Ovary (tissue), 9 donors: ENCODE data around the gene KAT6B. TPM values are rescaled to one million over a fixed set of nuclear protein-coding genes. Genes with fewer than 3 reads are reported as not detected.

Experiments used
- DNase-seq, 5 donors: peaks; one replicate each; pipeline ENCODE4 v3.0.0-alpha.2; 2019 to 2020
- H3K27ac ChIP-seq, 2 donors: fragments of 200-600 bp; one replicate each; pipeline versions ENCODE4 v1.5.1 to v1.8.0; 2019 to 2022
- H3K27me3 ChIP-seq: fragments of 200-600 bp; one replicate; pipeline ENCODE4 v1.8.0; 2022
- H3K36me3 ChIP-seq: fragments of 200-600 bp; sonication (generic); one replicate; pipeline ENCODE4 v1.5.1; 2019
- H3K4me1 ChIP-seq: one replicate; pipeline ENCODE4 v1.8.1; 2013; ENCODE audit warnings: mild to moderate bottlenecking, moderate library complexity; ENCODE audit not compliant: insufficient read depth
- H3K4me3 ChIP-seq: fragments of 200-600 bp; sonication (generic); one replicate; pipeline ENCODE4 v1.5.1; 2017
- H3K9me3 ChIP-seq, 2 donors: fragments of 200-600 bp in 1 of 2; sonication (generic) in 1 of 2; one replicate each; pipeline versions ENCODE4 v1.5.1 to v1.8.1; 2013 to 2019; ENCODE audit warnings: mild to moderate bottlenecking in 1 of 2, moderate library complexity in 1 of 2
- EP300 ChIP-seq: sonication (generic); formaldehyde crosslinking; IDR thresholded peaks from one replicate; pipeline ENCODE4 v1.6.1; 2017; ENCODE audit warnings: antibody characterized with exemption
- POLR2A ChIP-seq: fragments of 450-650 bp; IDR thresholded peaks from one replicate; pipeline ENCODE4 v1.6.1; 2017; ENCODE audit warnings: antibody characterized with exemption, mild to moderate bottlenecking, moderate library complexity
- WGBS, 3 donors: extraction: QIAGEN DNeasy Blood & Tissue Kit in 1 of 3; methylation state at CpG; one replicate each; pipeline versions ENCODE4 v1.1.5 to v1.1.7; 2013 to 2017; 5-methylcytosine and 5-hydroxymethylcytosine counted together
- intact Hi-C, 4 donors: fragments of 100-400 bp; cut with DNase I; formaldehyde crosslinking; loops; one replicate each; pipeline versions ENCODE4 v1.11.0 to v1.15.1; 2022 to 2023
- polyA plus RNA-seq, 2 donors: library from polyadenylated mRNA; stranded (reverse); fragments of 200-250 nt in 1 of 2; fragments of 350-450 nt in 1 of 2; fragmentation: Illumina TruSeq in 1 of 2; extraction: RNeasy Lipid Tissue Mini Kit (QIAGEN cat#74804) in 1 of 2; gene quantifications; one replicate each; pipeline ENCODE4 v1.2.3, GENCODE V29; 2013 to 2014
- total RNA-seq, 7 donors: library from RNA; depleted of rRNA in 2 of 7; stranded (reverse); fragments of >200 nt in 2 of 7; fragmentation: NEBNext Ultra II Directional in 3 of 7; extraction: Animal tissue kit (Norgen Biotek cat#: 25700) in 3 of 7; gene quantifications; one replicate each; pipeline versions ENCODE4 v1.1.0 to v1.2.4, GENCODE V29; 2016 to 2023
- TF ChIP-seq, protein P1 (sequence below), 3 donors: fragments of 450-650 bp in 2 of 3; fragments of 200-600 bp in 1 of 3; IDR thresholded peaks; one replicate each; pipeline versions ENCODE4 v1.5.1 to v1.8.0; 2016 to 2022; ENCODE audit warnings: antibody characterized with exemption in 3 of 3, mild to moderate bottlenecking in 1 of 3
- donor health status: DM: no; HTN: no; CAD: no; lungs with moderate emphysema.
- donor health status: DM: no; HTN: no; CAD: no.
- donor health status: Bipolar disorder and iron deficiency.
- donor health status: DM: yes; HTN: yes; CAD: no.
- donor health status: DM: no; HTN: no; CAD: no.
- donor health status: DM: yes; HTN: yes; CAD: no.

KAT6B gene
- total and polyA plus RNA-seq, 9 donors, result 14.9 to 61.6 (median 49.2) TPM

DNA sequence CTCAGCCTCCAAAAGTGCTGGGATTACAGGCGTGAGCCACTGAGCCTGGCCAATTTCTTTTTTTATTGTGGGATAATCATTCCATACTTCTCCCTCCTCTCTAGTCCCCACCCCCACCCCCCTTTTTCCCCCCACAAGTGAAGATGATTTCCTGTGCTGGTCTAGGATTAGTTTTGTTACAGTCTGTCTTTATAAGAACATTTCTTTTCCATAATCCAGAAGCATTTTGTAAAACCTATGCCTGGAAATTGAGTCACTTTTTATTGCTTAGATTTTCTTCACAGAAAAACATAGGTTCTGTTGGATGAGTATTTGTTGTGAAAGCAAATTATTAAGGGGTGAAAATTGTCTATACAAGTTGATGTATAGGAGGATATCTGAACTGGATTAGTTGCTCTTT lies 98.9 kb downstream of the KAT6B start:
- intact Hi-C loops, result no loop called here
- Histone ChIP-seq H3K4me1 (peaks cover 20% of the 10 kb centered on the region), H3K27ac (peak overlapping the region in 1 of 2 donors; percentile 43), H3K4me3 (no peak overlapping the region), H3K36me3 (no peaks in the 10 kb centered on the region), H3K9me3 (no peaks in the 10 kb centered on the region), H3K27me3 (no peaks in the 10 kb centered on the region)
- DNase-seq, result no peak
- 36 to 48% (median 40%) methylated on average over 1 of the region's 1 CpG for WGBS, 3 donors
- TF ChIP-seq POLR2A (no peak), EP300 (no peak)
- TF ChIP-seq, protein P1, sequence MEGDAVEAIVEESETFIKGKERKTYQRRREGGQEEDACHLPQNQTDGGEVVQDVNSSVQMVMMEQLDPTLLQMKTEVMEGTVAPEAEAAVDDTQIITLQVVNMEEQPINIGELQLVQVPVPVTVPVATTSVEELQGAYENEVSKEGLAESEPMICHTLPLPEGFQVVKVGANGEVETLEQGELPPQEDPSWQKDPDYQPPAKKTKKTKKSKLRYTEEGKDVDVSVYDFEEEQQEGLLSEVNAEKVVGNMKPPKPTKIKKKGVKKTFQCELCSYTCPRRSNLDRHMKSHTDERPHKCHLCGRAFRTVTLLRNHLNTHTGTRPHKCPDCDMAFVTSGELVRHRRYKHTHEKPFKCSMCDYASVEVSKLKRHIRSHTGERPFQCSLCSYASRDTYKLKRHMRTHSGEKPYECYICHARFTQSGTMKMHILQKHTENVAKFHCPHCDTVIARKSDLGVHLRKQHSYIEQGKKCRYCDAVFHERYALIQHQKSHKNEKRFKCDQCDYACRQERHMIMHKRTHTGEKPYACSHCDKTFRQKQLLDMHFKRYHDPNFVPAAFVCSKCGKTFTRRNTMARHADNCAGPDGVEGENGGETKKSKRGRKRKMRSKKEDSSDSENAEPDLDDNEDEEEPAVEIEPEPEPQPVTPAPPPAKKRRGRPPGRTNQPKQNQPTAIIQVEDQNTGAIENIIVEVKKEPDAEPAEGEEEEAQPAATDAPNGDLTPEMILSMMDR (IDR thresholded peaks at IDR 0.05), result no peak

GRCh38 chr10:74925708-74926107 lies 99.3 kb downstream of the KAT6B start:
- intact Hi-C loops, result no loop called here
- no peak for DNase-seq
- no peak overlapping the region for H3K27ac ChIP-seq
- H3K9me3 ChIP-seq, result no peaks in the 10 kb centered on the region
- no peaks in the 10 kb centered on the region for H3K36me3 ChIP-seq
- H3K27me3 ChIP-seq, result no peaks in the 10 kb centered on the region
- H3K4me1 ChIP-seq, result peaks cover 20% of the 10 kb centered on the region
- no peak overlapping the region for H3K4me3 ChIP-seq
- 80 to 89% (median 87%) methylated on average over 4 of the region's 4 CpGs for WGBS, 3 donors
- TF ChIP-seq POLR2A (no peak), EP300 (no peak)
- TF ChIP-seq, protein P1 (IDR thresholded peaks at IDR 0.05), result no peak

GRCh38 chr10:74926791-74927585 lies 100.6 kb downstream of the KAT6B start:
- no peaks in the 10 kb centered on the region for H3K9me3 ChIP-seq
- intact Hi-C loops, result no loop called here
- peak overlapping the region in 1 of 2 donors; percentile 5 for H3K27ac ChIP-seq
- H3K4me3 ChIP-seq, result no peak overlapping the region
- no peaks in the 10 kb centered on the region for H3K36me3 ChIP-seq
- H3K27me3 ChIP-seq, result no peaks in the 10 kb centered on the region
- TF ChIP-seq, protein P1 (IDR thresholded peaks at IDR 0.05), result no peak
- no peak for TF ChIP-seq EP300
- TF ChIP-seq POLR2A, result no peak
- no peak for DNase-seq
- peaks cover 16% of the 10 kb centered on the region for H3K4me1 ChIP-seq
- 88 to 90% (median 90%) methylated on average over 4 of the region's 4 CpGs for whole genome bisulfite sequencing, 3 donors

DNA sequence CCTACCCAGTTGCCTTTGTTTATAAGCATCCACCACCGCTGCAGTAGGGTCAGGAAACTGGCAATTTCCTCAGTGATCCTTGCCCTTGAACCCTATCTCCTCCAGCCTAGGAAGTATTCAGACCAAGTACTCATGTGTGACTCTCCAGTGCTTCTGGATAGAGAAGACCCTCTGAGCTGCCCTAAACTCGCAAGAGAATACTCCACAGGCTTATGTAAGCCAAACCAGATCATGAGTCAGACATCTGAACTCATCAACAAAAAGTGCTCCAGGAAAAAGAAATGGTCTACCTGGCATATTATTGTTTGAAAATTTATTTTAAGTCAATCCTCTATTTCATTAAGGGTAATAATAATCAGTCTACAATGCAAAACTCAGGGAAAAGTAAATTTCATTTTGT lies 101.3 kb downstream of the KAT6B start:
- Histone ChIP-seq H3K4me1 (peaks cover 19% of the 10 kb centered on the region), H3K9me3 (no peaks in the 10 kb centered on the region), H3K27ac (peak overlapping the region in 1 of 2 donors; percentile 56), H3K4me3 (no peak overlapping the region), H3K27me3 (no peaks in the 10 kb centered on the region), H3K36me3 (no peaks in the 10 kb centered on the region)
- no peak for DNase-seq
- no peak for TF ChIP-seq POLR2A
- TF ChIP-seq EP300, result no peak
- TF ChIP-seq, protein P1 (IDR thresholded peaks at IDR 0.05), result no peak
- intact Hi-C loops, result no loop called here
- 34 to 39% (median 36%) methylated on average over 2 of the region's 2 CpGs for WGBS, 3 donors
